ENCODE results near the gene TSKU. TPM values are rescaled to one million over a fixed set of nuclear protein-coding genes. Genes with fewer than 3 reads are reported as not detected.
"Not testable (repeated sequence)": the region's sequence is repeated elsewhere in the genome, so short reads cannot be mapped to it uniquely, and the experiment has no call there.

TSKU gene
- total RNA-seq, 1 donor from 2014 or later: 6.9 TPM

DNA sequence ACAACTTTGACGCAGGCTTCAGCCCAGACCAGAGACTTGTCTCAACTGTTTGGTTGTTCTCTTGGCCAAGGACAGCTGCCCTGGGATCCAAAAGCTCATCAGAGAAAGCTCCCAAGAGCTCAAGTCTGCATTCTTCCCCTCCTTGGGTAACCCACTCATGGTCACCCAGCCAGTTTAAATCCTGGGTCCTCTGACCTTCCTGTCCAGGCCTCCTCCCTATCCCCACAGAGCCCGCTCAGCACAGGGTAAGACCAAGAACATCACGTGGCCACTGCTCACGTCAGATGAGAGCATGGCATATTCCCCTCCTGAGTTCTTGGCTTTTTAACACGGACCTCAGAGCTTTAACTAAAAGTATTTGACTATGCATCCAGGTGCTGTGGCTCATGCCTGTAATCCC, 25.8 kb downstream of the TSKU start:
- peak; percentile 67 for DNase-seq (ENCODE audit: low spot score)
- intact Hi-C loops (cut with DNase I): loop anchor here (5.0 kb wide), 1 partner anchor 238 kb away; no protein-coding TSS in a partner anchor

DNA sequence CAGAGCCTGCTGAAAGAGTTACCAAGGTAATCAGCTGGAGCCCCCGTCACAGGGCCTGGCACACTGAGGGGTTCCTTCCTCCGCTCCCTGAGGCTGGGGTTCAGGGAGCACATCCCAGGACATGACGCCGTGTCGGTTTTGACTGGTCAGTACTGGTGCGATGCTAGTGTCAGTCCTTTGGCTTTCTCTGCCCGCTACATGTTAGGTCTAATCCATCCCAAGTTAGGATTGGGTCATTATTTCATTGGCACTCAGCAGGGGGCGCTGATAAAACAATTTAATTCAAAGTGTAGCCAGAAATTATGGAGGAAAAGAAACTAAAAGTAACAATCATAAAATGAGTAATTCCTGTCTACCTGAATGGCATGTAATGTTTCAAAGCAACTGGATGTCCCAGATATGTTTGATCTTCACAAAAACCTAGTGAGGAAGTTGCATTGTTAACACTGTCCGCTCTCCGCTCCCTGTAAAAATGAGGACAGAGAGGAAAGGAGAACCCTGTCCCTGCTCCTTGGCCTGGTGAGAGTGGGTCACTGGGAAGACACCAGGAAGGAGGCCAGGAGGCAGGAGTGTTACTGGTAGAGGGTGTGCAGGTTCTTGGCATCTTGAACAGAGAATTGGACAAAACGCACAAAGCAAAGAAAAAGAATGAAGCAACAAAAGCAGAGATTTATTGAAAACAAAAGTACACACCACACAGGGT, 27.1 kb downstream of the TSKU start:
- DNase-seq (ENCODE audit: low spot score): peak; percentile 49

DNA sequence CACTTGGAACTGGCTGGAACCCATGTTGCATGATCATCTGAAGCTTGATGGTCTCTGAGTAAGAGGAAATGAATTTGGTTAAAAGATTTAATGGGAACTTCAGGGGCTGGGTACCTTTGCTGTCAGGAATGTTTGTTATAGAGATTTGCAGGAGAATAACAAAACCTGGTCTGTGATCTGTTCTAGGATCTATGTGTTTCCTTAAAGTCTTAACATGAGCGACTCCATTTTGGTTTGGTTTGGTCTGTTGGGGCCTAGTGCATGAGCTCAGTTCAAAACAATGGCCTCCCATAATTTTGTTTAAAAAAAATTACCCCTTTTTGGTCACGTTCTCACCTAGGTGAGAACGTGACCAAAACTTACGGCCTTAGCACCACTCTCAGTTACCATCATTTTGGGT, 28.1 kb downstream of the TSKU start:
- intact Hi-C loops (cut with DNase I): no loop called here
- DNase-seq (ENCODE audit: low spot score): no peak

More for the DNA sequence above, 27.1 kb downstream of the TSKU start:
- intact Hi-C loops (cut with DNase I): loop anchor here (1.0 kb wide), 1 partner anchor 109 kb away; no protein-coding TSS in a partner anchor

DNA sequence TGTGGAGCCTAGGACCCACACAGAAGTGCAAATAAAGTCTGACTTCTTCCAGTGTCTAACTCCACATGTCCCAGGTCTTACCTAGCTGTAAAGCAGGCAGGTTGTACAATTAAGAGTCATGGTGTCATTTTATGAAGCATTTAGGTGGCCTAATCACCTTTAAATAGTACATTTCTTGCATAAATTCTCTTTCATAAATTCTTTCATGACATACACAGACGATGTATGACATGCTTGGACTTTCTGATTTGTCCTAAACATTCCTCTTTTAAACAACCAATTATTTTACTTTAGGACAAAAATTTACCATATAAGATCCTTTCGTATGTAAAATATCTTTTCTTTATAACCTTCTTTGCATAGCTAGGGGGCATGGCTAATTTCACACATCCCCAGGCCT, 31.3 kb downstream of the TSKU start:
- intact Hi-C loops (cut with DNase I): no loop called here
- no peak for DNase-seq (ENCODE audit: low spot score)

DNA sequence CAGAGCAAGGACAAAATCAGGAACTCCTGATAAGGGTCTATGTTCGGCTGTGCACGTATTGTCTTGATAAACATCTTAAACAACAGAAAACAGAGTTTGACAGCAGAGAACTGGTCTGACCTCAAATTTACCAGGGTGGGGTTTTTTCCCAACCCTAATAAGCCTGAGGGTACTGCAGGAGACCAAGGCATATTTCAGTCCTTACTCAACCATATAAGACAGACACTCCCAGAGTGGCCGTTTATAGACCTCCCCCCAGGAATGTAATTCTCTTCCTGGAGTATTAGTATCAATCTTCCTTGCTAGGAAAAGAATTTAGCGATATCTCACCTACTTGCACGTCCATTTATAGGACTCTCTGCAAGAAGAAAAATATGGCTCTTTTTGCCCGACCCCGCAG, 32.5 kb downstream of the TSKU start:
- intact Hi-C loops (cut with DNase I): not testable (repeated sequence)
- peak; percentile 5 for DNase-seq (ENCODE audit: low spot score)

DNA sequence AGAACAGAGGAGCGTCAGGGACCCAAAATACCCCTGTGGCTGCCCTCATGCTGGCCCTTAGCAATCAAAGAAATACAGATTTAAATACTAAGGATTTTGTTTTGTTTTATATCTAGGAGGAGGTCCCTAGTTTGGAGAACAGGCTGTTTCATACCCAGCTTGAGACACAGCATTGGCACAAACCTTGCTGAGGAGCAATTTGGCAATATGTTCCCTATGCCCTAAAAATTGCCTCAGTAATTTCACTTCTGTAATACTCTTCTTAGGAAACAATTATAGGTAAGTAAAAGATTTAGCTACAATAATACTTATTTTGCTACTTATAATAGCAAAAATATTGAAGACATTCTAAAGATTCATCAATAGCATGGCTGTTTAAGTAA, 37.0 kb downstream of the TSKU start:
- intact Hi-C loops (cut with DNase I): no loop called here
- DNase-seq (ENCODE audit: low spot score): peak; percentile 26

DNA sequence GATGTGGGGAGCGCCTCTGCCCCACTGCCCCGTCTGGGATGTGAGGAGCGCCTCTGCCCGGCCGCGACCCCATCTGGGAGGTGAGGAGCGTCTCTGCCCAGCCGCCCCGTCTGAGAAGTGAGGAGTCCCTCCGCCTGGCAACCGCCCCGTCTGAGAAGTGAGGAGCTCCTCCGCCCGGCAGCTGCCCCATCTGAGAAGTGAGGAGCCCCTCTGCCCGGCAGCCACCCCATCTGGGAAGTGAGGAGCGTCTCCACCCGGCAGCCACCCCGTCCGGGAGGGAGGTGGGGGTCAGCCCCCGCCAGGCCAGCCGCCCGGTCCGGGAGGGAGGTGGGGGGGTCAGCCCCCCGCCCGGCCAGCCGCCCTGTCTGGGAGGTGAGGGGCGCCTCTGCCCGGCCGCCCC, 38.2 kb downstream of the TSKU start:
- peak; percentile 19 for DNase-seq (ENCODE audit: low spot score)
- intact Hi-C loops (cut with DNase I): not testable (repeated sequence)

DNA sequence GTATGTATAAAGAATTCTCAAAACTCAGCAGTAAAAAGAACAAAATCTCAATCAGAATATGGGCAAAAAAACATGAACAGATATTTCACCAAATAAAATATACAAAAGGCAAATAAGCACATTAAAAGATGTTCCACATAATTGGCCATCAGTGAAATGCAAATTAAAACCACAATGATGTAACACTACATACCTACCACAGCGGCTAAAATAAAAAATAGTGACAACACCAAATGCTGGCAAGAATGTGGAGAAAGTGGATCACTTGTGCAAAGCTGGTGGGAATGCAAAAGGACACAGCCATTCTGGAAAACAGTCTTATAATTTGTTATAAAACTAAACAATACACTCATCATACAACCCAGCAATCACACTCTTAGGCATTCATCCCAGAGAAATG, 39.2 kb downstream of the TSKU start:
- intact Hi-C loops (cut with DNase I): no loop called here
- no peak for DNase-seq (ENCODE audit: low spot score)

DNA sequence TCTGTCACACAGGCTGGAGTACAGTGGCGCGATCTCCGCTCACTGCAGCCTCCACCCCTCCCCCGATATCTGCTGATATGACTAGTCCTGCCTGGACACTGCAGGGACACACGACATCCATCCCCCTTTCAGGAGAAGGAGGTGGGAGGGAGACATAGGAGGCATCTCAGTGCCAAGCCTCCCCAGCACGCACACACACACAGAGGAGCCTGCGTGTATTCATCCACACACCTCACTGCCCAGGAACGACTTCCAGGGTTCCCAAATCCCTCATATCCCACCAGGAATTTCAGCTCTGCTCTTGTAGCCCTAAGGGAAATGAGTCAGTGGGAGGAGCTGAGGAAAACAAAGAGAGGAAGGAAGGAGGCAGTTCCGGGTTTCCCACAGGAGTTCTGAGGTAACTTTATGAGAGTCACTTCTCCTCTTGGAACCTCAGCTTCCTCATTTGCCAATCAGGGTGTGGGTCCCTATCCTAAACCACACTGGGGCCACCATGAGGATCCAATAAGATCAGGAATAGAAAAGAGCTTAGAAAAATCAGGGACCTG, 40.4 kb downstream of the TSKU start:
- intact Hi-C loops (cut with DNase I): no loop called here

DNA sequence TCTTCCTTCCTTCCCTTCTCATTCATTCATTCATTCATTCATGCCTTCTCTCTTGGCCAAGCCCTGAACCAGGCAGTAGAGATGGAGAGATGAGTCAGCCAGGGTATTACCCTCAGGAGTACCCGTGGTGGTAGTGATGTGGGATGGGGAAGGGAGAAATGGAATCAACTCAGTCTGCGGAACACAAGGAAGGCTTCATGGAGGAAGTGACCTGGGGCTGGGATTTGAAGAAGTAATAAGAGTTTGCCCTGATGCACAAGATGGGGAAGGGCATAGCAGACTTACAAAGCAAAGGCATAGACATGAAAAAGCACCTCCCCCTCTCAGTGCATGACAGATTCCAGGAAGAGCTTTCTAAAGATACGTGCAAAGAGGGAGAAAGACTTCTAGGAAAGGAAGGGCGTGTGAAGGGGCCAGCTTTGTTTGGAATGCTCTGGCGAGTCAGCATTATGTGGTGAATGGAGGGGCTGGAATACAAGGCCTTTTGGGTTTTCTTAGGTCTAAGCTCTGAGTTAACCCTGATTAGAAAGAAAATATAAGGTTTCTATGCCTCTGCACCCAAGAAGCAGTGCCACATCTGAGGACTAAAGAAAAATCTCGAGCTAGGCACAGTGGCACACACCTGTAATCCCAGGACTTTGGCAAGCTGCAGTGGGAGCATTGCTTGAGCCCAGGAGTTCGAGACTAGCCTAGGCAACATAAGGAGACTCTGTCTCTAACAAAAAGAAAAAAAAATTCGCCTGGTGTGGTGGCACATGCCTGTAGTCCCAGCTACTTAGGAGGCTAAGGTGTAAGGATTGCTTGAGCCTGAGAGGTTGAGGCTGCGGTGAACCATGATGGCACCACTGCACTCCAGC, 41.2 kb downstream of the TSKU start:
- intact Hi-C loops (cut with DNase I): no loop called here
- DNase-seq (ENCODE audit: low spot score): peak; percentile 63

More for the DNA sequence above, 40.4 kb downstream of the TSKU start:
- peak; percentile 71 for DNase-seq (ENCODE audit: low spot score)

DNA sequence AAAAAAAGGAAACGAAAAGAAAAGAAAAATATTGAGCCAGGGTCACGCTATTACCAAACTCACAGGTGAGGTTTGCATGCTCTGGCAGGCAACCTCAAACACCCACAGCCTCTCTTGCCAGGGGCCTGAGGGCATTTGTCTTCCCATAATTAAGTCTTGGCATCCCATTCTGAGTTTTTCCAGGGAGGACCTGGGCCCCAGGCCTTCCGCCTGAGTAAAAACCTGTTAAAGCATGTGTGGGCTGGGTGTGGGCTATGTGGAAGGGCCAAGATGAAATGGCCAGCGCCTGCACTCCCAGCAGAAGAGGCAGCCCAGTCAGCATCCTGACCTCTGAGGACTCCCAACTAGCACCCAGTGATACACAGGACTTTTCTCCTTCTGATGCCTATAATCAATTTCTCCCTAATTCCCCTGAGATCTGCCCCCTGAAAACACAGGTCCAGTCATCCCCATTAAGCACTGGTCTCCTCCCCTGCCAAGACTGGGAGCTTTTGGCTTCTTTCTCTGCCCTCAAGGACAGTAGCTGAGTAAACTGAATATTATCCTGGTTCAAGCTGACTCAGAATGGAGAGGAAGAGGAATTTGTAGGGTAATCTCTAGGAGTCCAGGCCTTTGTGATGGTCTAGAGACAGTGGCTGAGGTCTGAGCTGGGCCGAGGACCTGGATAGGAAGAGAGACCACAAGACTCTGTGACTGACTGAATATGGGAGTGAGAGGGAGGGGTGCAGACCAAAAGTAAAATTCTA, 42.0 kb downstream of the TSKU start:
- intact Hi-C loops (cut with DNase I): no loop called here
- peak; percentile 46 for DNase-seq (ENCODE audit: low spot score)

DNA sequence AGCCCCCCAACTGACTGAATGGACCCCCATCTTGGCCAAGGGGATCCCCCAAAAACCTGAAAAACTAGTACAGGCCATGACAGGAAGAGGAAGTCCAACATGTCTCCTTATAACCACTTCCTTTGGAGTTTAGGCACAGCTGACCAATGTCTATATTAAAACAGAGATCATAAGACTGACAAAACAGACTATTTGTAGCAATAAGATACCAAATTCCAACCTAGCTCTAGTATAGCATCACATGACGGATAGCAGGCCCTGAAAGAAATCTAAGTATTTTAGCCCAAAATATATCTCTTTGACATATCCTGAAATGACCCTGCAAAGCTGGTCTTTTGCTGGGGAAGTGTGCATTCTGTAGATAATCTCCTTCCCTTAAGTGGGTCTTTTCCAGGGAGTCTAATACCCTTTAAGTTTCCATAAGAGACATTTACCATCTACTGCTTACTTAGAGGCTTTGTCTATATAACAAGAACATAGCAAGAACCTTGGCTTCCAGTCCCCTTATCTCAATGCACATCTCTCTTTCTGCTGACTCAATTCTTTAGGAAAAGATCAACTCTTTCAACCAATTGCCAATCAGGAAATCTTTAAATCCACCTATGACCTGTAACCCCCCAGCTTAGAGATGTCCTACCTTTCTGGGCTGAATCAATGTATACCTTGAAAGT, 42.7 kb downstream of the TSKU start:
- intact Hi-C loops (cut with DNase I): no loop called here
- DNase-seq (ENCODE audit: low spot score): no peak

DNA sequence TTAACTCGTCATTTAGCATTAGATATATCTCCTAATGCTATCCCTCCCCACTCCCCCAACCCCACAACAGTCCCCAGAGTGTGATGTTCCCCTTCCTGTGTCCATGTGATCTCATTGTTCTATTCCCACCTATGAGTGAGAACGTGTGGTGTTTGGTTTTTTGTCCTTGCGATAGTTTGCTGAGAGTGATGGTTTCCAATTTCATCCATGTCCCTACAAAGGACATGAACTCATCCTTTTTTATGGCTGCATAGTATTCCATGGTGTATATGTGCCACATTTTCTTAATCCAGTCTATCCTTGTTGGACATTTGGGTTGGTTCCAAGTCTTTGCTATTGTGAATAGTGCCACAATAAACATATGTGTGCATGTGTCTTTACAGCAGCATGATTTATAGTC, 43.4 kb downstream of the TSKU start:
- intact Hi-C loops (cut with DNase I); DNase-seq (ENCODE audit: low spot score): not testable (repeated sequence)

DNA sequence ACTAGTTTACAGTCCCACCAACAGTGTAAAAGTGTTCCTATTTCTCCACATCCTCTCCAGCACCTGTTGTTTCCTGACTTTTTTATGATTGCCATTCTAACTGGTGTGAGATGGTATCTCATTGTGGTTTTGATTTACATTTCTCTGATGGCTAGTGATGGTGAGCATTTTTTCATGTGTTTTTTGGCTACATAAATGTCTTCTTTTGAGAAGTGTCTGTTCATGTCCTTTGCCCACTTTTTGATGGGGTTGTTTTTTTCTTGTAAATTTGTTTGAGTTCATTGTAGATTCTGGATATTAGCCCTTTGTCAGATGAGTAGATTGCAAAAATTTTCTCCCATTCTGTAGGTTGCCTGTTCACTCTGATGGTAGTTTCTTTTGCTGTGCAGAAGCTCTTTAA, 43.8 kb downstream of the TSKU start:
- DNase-seq (ENCODE audit: low spot score); intact Hi-C loops (cut with DNase I): not testable (repeated sequence)

DNA sequence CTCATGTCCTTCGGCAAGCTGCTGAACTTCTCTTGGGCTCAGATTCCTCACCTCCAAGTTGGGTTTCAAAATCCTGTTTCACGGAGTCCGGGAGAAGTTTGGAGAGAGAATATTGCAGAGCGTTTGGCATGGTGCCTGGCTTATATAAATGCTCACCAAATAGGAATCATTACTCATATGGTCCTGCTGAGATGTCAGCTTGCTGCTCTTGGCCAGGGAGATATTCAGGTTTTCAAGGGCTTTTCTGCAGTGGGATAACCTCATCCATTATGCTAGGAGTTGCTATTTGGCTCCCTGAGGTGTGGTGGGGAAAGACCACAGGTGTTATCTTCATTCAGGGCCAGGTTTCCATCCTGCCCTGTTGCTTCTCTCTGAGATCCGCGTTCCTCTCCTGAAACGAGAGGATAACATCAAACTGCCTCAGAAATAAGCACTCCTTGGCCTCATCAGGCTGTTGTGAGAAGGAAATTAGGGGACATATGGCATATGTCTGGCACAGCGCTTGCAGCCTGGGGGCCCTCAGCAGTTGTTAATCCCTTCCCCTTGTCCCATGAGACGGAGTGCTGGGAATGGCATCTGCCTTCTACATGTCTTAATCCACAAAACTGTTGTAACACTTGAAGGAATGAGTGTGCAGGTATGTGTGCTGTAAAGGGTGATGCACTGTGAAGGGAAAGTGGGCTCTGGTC, 47.6 kb downstream of the TSKU start:
- intact Hi-C loops (cut with DNase I): no loop called here
- peak; percentile 6 for DNase-seq (ENCODE audit: low spot score)

DNA sequence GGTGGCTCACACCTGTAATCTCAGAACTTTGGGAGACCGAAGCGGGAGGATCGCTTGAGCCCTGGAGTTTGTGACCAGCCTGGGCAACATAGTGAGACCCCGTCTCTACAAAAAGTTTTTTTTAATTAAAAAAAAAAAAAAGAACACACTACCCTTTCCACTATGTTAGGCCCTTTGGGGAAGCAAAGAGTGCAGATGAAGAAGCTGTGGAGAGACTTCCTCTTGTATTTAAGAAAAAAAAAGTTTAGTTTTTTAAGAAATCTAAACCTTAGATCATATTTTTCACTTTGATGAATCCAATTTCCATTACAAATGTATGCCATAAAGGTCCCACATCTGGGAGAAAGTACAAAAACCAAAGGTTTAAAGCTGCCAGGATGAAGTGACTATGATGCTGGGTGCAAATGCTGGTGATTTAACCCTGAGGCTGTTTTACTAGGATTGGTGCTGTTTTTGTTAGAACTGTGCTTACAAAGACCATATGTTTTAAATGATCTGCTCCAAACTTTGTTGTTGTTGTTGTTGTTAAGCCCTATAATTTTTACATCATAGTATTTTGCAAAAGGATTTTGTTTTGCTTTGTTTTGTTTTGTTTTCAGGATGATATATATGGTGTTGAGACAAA, 48.6 kb downstream of the TSKU start:
- DNase-seq (ENCODE audit: low spot score): no peak
- intact Hi-C loops (cut with DNase I): no loop called here

DNA sequence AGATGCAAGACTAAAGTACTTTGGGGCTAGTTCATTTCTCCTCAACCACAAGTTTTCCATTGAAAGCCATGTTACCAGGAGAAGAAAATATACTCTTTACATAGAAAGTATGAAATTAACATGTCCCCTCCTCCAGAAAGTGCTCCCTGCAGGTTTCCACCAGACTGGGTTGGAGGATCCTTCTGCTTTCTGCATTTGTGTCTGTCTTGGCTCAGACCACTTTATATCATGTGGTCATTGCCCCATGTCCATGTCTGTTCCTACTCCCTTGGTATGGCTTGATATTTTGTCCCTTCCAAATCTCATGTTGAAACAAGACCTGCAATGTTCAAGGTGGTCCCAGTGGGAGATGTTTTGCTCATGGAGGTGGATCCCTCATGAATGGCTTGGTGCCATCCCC, 49.2 kb downstream of the TSKU start:
- intact Hi-C loops (cut with DNase I): no loop called here
- DNase-seq (ENCODE audit: low spot score): no peak

DNA sequence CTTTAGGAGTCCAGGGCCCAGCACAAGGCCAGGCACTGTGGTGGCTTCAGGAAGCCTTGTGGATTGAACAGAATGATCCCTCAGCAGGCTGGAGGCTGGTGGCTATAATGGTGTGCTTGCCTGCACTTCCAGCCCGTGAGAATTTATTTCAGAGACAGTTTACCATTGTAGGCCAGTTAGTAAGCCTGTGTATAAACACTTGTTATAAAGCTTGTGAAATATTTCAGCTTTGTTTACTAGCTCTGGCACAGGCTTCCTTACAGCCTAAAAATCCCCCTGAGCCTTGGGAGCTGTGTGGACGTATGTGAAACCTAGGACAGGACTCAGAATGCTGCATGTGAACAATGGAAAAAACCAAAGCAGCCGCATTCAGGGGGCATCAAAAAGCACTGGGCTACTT, 51.0 kb downstream of the TSKU start:
- intact Hi-C loops (cut with DNase I): no loop called here
- no peak for DNase-seq (ENCODE audit: low spot score)
